ENCODE data around the gene TMEM238L.

- TF ChIP-seq POLR2A (IDR thresholded peaks at IDR 0.05) (no peak), EP300 (IDR thresholded peaks at IDR 0.05) (no peak)
Observed at GRCh38 chr17:10845388-10845751, 41.5 kb upstream of the TMEM238L start.
